Prostate gland (tissue), 2 donors: ENCODE results near the gene LRRC36.

Experiments
- POLR2A ChIP-seq: fragments of 450-650 bp; IDR thresholded peaks from one replicate; pipeline ENCODE4 v1.6.1; 2016; ENCODE audit warnings: antibody characterized with exemption, mild to moderate bottlenecking
- POLR2AphosphoS5 ChIP-seq: sonication (generic); formaldehyde crosslinking; IDR thresholded peaks from one replicate; pipeline ENCODE4 v1.6.1; 2017; ENCODE audit warnings: antibody characterized with exemption
- TF ChIP-seq, protein P1 (sequence below), 4 experiments: fragments of 200-600 bp in 2 of 4; fragments of 450-650 bp in 2 of 4; sonication (generic) in 2 of 4; IDR thresholded peaks; 1 replicate in 3 of 4; 2 replicates in 1 of 4; pipeline ENCODE4 v1.5.1; 2016 to 2019; ENCODE audit warnings: antibody characterized with exemption in 4 of 4, mild to moderate bottlenecking in 2 of 4, moderate library complexity in 2 of 4

GRCh38 chr16:67327743-67328142 is 1.1 kb downstream of the LRRC36 start:
- TF ChIP-seq, protein P1, sequence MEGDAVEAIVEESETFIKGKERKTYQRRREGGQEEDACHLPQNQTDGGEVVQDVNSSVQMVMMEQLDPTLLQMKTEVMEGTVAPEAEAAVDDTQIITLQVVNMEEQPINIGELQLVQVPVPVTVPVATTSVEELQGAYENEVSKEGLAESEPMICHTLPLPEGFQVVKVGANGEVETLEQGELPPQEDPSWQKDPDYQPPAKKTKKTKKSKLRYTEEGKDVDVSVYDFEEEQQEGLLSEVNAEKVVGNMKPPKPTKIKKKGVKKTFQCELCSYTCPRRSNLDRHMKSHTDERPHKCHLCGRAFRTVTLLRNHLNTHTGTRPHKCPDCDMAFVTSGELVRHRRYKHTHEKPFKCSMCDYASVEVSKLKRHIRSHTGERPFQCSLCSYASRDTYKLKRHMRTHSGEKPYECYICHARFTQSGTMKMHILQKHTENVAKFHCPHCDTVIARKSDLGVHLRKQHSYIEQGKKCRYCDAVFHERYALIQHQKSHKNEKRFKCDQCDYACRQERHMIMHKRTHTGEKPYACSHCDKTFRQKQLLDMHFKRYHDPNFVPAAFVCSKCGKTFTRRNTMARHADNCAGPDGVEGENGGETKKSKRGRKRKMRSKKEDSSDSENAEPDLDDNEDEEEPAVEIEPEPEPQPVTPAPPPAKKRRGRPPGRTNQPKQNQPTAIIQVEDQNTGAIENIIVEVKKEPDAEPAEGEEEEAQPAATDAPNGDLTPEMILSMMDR (IDR thresholded peaks at IDR 0.05) = no peak
- no peak for TF ChIP-seq POLR2A
- no peak for TF ChIP-seq POLR2AphosphoS5
